Measurements from ENCODE around the gene PLEKHG3. TPM values are rescaled to one million over a fixed set of nuclear protein-coding genes. Genes with fewer than 3 reads are reported as not detected.

The PLEKHG3 gene
- total and polyA plus RNA-seq, 7 experiments from 2014 or later, result 0.17 to 43.6 (median 2.0) TPM

DNA sequence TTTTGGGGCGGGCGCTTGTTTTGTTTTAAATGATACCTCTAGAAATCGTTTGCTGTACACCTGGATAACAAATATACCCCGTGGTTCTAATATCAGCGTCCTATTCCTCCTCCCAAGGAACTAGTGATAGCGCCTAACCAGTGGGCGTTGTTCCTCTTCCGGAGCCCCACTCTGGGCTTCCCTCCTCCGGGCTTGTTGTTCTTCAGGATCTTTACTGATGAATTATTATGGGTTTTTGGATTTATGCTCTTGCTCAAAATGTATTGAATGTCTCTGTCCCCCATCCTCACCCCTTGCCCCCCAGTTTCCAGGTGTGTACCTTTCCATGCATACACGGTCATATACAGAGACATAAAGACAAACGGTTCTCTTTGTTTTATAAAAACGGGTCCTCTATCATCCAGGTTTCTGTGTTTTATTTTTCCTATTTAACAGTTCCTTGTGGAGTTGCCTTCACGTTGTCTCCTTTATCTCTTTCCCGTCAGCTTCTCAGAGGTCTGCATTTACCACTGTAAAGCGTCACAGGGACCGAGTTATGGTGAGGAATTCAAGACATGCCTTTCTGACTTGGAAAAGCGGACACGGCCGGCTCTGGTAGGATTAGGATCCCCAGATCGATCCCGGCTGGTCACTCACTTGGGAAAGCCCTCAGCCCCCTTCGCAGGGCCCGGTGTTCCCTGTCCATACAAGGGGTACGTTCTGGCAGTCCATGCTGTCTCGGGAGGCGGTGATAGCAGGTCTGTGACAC lies 655 bp upstream of the PLEKHG3 start:
- Mint-ChIP-seq H3K36me3 (peaks cover 0 to 11% (median 0%) of the 10 kb centered on the region in 5 donors), H3K27me3 (peaks cover 38 to 70% (median 55%) of the 10 kb centered on the region in 5 donors), H3K9me3 (peaks cover 0 to 2% (median 0%) of the 10 kb centered on the region in 11 donors), H3K4me1 (peaks cover 30 to 71% (median 42%) of the 10 kb centered on the region in 7 donors), H3K4me3 (peak overlapping the region; percentile 72 to 86 (median 80)), H3K27ac (no peak overlapping the region)
- ChIA-PET POLR2A (no interaction called here), CTCF (no interaction called here)
- Histone ChIP-seq H3K9me3 (ENCODE audit: control insufficient read depth in 2 of 3, low read length in 3 of 3) (no peaks in the 10 kb centered on the region), H3K27ac (ENCODE audit: low read depth, low read length) (no peak overlapping the region), H3K4me3 (ENCODE audit: low read length) (peak overlapping the region; percentile 64), H3K27me3 (ENCODE audit: control insufficient read depth in 2 of 2, insufficient read depth in 2 of 2, low read length in 2 of 2) (peaks cover 3 to 14% of the 10 kb centered on the region in 2 donors), H3K36me3 (ENCODE audit: control insufficient read depth in 2 of 3, insufficient read depth in 3 of 3, low read length in 3 of 3) (no peaks in the 10 kb centered on the region), H3K4me1 (ENCODE audit: control insufficient read depth in 2 of 2, insufficient read depth in 2 of 2, low read length in 2 of 2) (peaks cover 21 to 45% of the 10 kb centered on the region in 2 donors)
- intact Hi-C loops (cut with micrococcal nuclease), result loop anchor here in 1 of 2 donors (2.0 kb wide), 1 partner anchor 19 kb away; no protein-coding TSS in a partner anchor
- DNase-seq (no peak), ATAC-seq (no peak)

DNA sequence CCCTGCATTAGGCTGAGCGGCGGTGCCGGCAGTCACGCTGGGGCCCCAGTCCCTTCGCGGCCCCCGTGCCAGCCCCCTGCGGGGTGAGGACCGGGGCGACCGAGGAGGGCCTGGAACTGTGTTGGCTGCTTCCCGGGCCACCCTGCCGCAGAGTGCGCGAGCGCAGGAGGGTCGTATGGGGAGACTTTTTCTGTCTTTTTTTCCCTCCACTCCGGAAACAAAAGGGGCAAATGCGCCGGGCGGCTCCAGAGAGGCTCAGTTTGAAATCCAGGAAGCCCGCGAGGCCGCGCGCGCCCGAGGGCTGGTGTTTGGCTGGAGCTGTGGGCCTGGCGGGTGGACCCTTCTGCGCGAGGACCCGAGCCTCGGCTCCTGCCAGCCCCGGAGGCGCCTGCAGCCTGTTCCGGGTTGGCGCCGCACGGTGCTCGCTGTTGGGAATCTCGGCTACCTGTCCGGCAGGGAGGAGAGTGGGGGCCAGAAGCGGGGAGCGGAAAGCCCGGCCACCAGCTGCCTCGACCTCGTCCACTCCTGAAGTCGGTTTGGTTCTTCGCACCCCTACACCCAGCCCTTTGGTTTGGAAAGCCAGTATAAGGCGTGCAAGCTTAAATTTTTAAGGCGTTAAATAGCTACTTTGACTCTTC lies 638 bp downstream of the PLEKHG3 start:
- H3K4me3 ChIP-seq (ENCODE audit: low read length), result peak overlapping the region; percentile 47
- CTCF ChIA-PET, result no interaction called here
- peaks cover 0 to 22% (median 0%) of the 10 kb centered on the region in 5 donors for H3K36me3 Mint-ChIP-seq
- H3K27ac Mint-ChIP-seq, result peak overlapping the region in 2 of 9 donors; percentile 20 to 74
- H3K4me1 ChIP-seq (ENCODE audit: control insufficient read depth in 2 of 2, insufficient read depth in 2 of 2, low read length in 2 of 2), result peaks cover 28 to 49% of the 10 kb centered on the region in 2 donors
- H3K9me3 ChIP-seq (ENCODE audit: control insufficient read depth in 2 of 3, low read length in 3 of 3), result no peaks in the 10 kb centered on the region
- DNase-seq, result peak in 2 of 9 donors; percentile 5 to 42
- no peak overlapping the region for H3K27ac ChIP-seq (ENCODE audit: low read depth, low read length)
- peak overlapping the region; percentile 32 to 86 (median 70) for H3K4me3 Mint-ChIP-seq
- peak; percentile 8 for ATAC-seq
- intact Hi-C loops (cut with micrococcal nuclease), result loop anchor here in 1 of 2 donors (2.0 to 5.0 kb wide), 2 partner anchors 18 to 57 kb away; no protein-coding TSS in a partner anchor
- H3K4me1 Mint-ChIP-seq, result peaks cover 39 to 75% (median 50%) of the 10 kb centered on the region in 7 donors
- peaks cover 33 to 68% (median 61%) of the 10 kb centered on the region in 5 donors for H3K27me3 Mint-ChIP-seq
- H3K27me3 ChIP-seq (ENCODE audit: control insufficient read depth in 2 of 2, insufficient read depth in 2 of 2, low read length in 2 of 2), result peaks cover 3 to 14% of the 10 kb centered on the region in 2 donors
- peaks cover 0 to 2% (median 0%) of the 10 kb centered on the region in 11 donors for H3K9me3 Mint-ChIP-seq
- POLR2A ChIA-PET, result no interaction called here
- H3K36me3 ChIP-seq (ENCODE audit: control insufficient read depth in 2 of 3, insufficient read depth in 3 of 3, low read length in 3 of 3), result no peaks in the 10 kb centered on the region

DNA sequence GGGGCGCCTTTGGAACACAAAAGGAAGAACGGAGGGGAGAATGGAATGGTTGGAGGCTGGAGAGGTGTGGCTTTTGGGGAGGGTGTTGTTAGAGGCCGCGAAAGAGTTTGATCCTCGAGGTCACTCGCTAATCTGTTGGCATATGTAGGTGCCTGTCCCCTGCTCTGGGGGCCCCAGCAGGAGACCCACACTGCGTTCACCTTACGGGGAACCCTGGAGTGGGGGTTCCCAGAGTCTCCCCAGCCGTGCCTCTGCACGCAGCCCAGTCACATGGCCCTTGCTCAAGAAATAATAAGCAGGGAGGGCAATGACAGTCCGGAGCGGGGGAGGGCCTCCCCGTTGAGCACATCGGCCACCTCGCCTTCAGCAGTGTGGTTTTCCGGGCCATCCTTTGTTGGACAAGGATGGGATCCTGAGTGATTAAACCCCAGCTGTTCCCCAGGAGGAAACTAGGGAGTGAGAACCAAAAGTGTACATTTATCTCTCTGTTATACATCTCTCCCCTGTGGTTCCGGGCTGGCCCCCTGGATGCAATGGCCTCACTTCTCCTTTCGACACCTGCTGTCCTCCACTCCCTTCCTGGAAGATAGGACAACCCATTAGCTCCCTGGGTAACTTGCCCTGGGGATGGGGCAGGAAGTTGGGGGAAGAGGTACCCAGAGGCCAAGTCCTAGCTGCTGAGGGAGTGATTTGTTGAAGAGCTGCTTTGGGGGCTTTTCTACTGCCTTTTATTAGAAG lies 1.3 kb downstream of the PLEKHG3 start:
- Mint-ChIP-seq H3K9me3 (no peaks in the 10 kb centered on the region), H3K4me3 (peak overlapping the region; percentile 32 to 86 (median 70)), H3K27ac (peak overlapping the region in 4 of 9 donors; percentile 20 to 74 (median 24)), H3K27me3 (peaks cover 33 to 62% (median 56%) of the 10 kb centered on the region in 5 donors), H3K4me1 (peaks cover 39 to 75% (median 50%) of the 10 kb centered on the region in 7 donors), H3K36me3 (peaks cover 0 to 23% (median 0%) of the 10 kb centered on the region in 5 donors)
- intact Hi-C loops (cut with micrococcal nuclease), result loop anchor here in 1 of 2 donors (2.0 to 5.0 kb wide), 2 partner anchors 17 to 57 kb away; no protein-coding TSS in a partner anchor
- ChIA-PET CTCF (no interaction called here), POLR2A (no interaction called here)
- no peaks in the 10 kb centered on the region for H3K36me3 ChIP-seq (ENCODE audit: control insufficient read depth in 2 of 3, insufficient read depth in 3 of 3, low read length in 3 of 3)
- no peak for DNase-seq
- H3K4me3 ChIP-seq (ENCODE audit: low read length), result peak overlapping the region; percentile 47
- H3K27ac ChIP-seq (ENCODE audit: low read depth, low read length), result no peak overlapping the region
- H3K9me3 ChIP-seq (ENCODE audit: control insufficient read depth in 2 of 3, low read length in 3 of 3), result no peaks in the 10 kb centered on the region
- peaks cover 28 to 53% of the 10 kb centered on the region in 2 donors for H3K4me1 ChIP-seq (ENCODE audit: control insufficient read depth in 2 of 2, insufficient read depth in 2 of 2, low read length in 2 of 2)
- peak; percentile 44 for ATAC-seq
- peaks cover 3 to 14% of the 10 kb centered on the region in 2 donors for H3K27me3 ChIP-seq (ENCODE audit: control insufficient read depth in 2 of 2, insufficient read depth in 2 of 2, low read length in 2 of 2)

DNA sequence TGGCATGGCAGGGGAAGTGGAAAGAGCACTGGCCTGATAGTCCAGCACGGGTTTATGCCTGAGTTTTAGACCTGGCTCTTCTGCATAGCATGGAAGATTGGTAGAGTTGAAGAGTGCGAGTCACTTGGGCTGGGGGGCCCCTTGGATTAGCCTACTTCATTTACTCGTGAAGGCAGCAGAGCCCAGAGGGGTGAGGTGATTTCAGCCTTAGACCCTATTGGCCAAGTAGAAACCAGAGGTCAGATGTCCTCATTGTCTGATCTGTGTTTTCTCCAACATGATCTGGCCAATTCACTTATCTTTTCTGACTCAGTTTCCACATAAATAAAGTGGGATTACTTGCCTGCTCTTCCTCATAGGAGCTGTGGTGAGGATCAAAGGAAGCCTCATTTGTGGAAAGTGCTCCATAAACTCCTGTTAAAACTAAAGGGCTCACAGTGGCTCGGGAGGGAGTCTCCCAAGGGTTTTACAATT lies 1.9 kb downstream of the PLEKHG3 start:
- no peak overlapping the region for H3K27ac ChIP-seq (ENCODE audit: low read depth, low read length)
- H3K4me3 Mint-ChIP-seq, result peak overlapping the region in 7 of 10 donors; percentile 49 to 86 (median 72)

DNA sequence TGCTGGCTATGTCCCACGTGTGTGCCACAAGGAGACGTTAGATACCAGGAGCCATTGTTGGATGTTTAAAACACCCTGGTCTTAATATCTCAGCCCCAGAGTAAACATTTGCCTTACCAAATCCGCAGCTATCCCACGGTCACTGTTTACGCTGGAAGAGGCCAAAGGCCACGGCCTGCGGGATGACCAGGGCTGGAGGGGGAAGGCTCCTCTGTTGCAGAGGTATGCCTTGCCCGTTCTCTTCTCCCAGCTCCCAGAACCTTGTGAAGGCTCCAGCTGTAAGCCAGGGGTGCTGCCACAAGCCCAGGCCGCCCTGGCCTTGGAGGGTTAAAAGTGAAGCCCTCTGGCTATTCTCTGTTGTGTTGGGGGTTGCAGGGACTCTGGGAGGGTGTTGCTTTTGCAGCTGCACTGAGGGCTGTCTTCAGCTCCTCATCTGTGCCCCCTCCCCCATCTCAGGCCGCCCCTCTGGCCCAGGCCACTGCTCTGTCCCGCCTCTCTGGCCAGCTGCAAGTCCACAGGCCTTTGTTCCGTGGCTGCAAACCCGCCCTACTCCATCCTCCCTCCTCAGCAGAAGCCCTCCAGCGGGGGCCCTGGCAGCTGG lies 2.5 kb downstream of the PLEKHG3 start:
- peaks cover 27 to 51% (median 50%) of the 10 kb centered on the region in 5 donors for H3K27me3 Mint-ChIP-seq
- Histone ChIP-seq H3K36me3 (ENCODE audit: control insufficient read depth in 2 of 3, insufficient read depth in 3 of 3, low read length in 3 of 3) (no peaks in the 10 kb centered on the region), H3K27ac (ENCODE audit: low read depth, low read length) (no peak overlapping the region), H3K9me3 (ENCODE audit: control insufficient read depth in 2 of 3, low read length in 3 of 3) (no peaks in the 10 kb centered on the region), H3K4me3 (ENCODE audit: low read length) (no peak overlapping the region), H3K27me3 (ENCODE audit: control insufficient read depth in 2 of 2, insufficient read depth in 2 of 2, low read length in 2 of 2) (peaks cover 3 to 14% of the 10 kb centered on the region in 2 donors), H3K4me1 (ENCODE audit: control insufficient read depth in 2 of 2, insufficient read depth in 2 of 2, low read length in 2 of 2) (peaks cover 28 to 53% of the 10 kb centered on the region in 2 donors)
- H3K36me3 Mint-ChIP-seq, result peaks cover 0 to 26% (median 0%) of the 10 kb centered on the region in 5 donors
- peaks cover 39 to 70% (median 50%) of the 10 kb centered on the region in 7 donors for H3K4me1 Mint-ChIP-seq
- ChIA-PET CTCF (interaction anchor here (0.6 kb wide), 1 partner anchor 22 kb away, joined by 3 read pairs; no protein-coding TSS in a partner anchor), POLR2A (interaction anchor here (1.0 kb wide), 1 partner anchor 76 kb away, joined by 3 read pairs; no protein-coding TSS in a partner anchor)
- no peak overlapping the region for H3K27ac Mint-ChIP-seq
- no peaks in the 10 kb centered on the region for H3K9me3 Mint-ChIP-seq
- DNase-seq (no peak), ATAC-seq (no peak)
- intact Hi-C loops (cut with micrococcal nuclease), result loop anchor here in 1 of 2 donors (5.0 kb wide), 1 partner anchor 56 kb away; no protein-coding TSS in a partner anchor
- H3K4me3 Mint-ChIP-seq, result peak overlapping the region in 4 of 10 donors; percentile 24 to 86 (median 49)

More for the DNA sequence above, 1.9 kb downstream of the PLEKHG3 start:
- POLR2A ChIA-PET, result no interaction called here
- CTCF ChIA-PET, result interaction anchor here (0.6 kb wide), 1 partner anchor 21 kb away, joined by 3 read pairs; no protein-coding TSS in a partner anchor
- peaks cover 28 to 53% of the 10 kb centered on the region in 2 donors for H3K4me1 ChIP-seq (ENCODE audit: control insufficient read depth in 2 of 2, insufficient read depth in 2 of 2, low read length in 2 of 2)
- DNase-seq (no peak), ATAC-seq (no peak)
- H3K27me3 ChIP-seq (ENCODE audit: control insufficient read depth in 2 of 2, insufficient read depth in 2 of 2, low read length in 2 of 2), result peaks cover 3 to 14% of the 10 kb centered on the region in 2 donors
- Mint-ChIP-seq H3K27ac (peak overlapping the region in 2 of 9 donors; percentile 20 to 25), H3K4me1 (peaks cover 39 to 72% (median 50%) of the 10 kb centered on the region in 7 donors), H3K36me3 (peaks cover 0 to 26% (median 0%) of the 10 kb centered on the region in 5 donors), H3K9me3 (no peaks in the 10 kb centered on the region), H3K27me3 (peaks cover 32 to 56% (median 52%) of the 10 kb centered on the region in 5 donors)
- intact Hi-C loops (cut with micrococcal nuclease), result loop anchor here in 1 of 2 donors (5.0 kb wide), 1 partner anchor 56 kb away; no protein-coding TSS in a partner anchor
- no peaks in the 10 kb centered on the region for H3K36me3 ChIP-seq (ENCODE audit: control insufficient read depth in 2 of 3, insufficient read depth in 3 of 3, low read length in 3 of 3)
- peak overlapping the region; percentile 47 for H3K4me3 ChIP-seq (ENCODE audit: low read length)
- H3K9me3 ChIP-seq (ENCODE audit: control insufficient read depth in 2 of 3, low read length in 3 of 3), result no peaks in the 10 kb centered on the region

Measured in naive thymus-derived CD4-positive, alpha-beta T cell (primary cell).